H1 (cell line): ENCODE measurements around the gene IQGAP3. TPM values are rescaled to one million over a fixed set of nuclear protein-coding genes. Genes with fewer than 3 reads are reported as not detected.

Experiments used
- BRCA1 ChIP-seq: IDR thresholded peaks from 2 replicates; pipeline ENCODE4 v1.6.1; 2012; ENCODE audit warnings: low read depth, low read length, improper control_type of control experiment
- CHD1 ChIP-seq: IDR thresholded peaks from 2 replicates; pipeline ENCODE4 v1.6.1; 2012; ENCODE audit warnings: low read depth, low read length, improper control_type of control experiment
- MAFK ChIP-seq: IDR thresholded peaks from 2 replicates; pipeline ENCODE4 v1.6.1; 2012; ENCODE audit warnings: low read depth, mild to moderate bottlenecking, improper control_type of control experiment, low read length
- POLR2AphosphoS5 ChIP-seq: IDR thresholded peaks from 2 replicates; pipeline ENCODE4 v1.6.1; 2011; ENCODE audit warnings: low read depth, low read length
- RNF2 ChIP-seq: fragments of 200-900, 300-1000 bp; sonication (generic); IDR thresholded peaks from 2 replicates; pipeline ENCODE4 v1.7.1; 2016; ENCODE audit warnings: borderline replicate concordance, low read depth, mild to moderate bottlenecking, antibody characterized with exemption, low read length; ENCODE audit not compliant: poor library complexity, severe bottlenecking; ENCODE audit errors: missing control alignments
- SAP30 ChIP-seq: fragments of 300-600 bp; sonication (generic); IDR thresholded peaks from 2 replicates; pipeline ENCODE4 v1.7.1; 2012; ENCODE audit warnings: low read length, moderate library complexity, mild to moderate bottlenecking, inconsistent platforms; ENCODE audit not compliant: insufficient read depth, insufficient replicate concordance
- SIX5 ChIP-seq: IDR thresholded peaks from 2 replicates; pipeline ENCODE4 v1.6.1; 2011; ENCODE audit warnings: mild to moderate bottlenecking, low read depth, low read length
- SUZ12 ChIP-seq: fragments of 200-600 bp; sonication (generic); IDR thresholded peaks from 2 replicates; pipeline ENCODE4 v1.6.1; 2012; ENCODE audit warnings: mild to moderate bottlenecking, inconsistent platforms, low read length, moderate library complexity, mixed read lengths
- polyA plus RNA-seq, 7 experiments: library from polyadenylated mRNA; depleted of rRNA in 3 of 7; stranded (reverse) in 5 of 7; unstranded in 2 of 7; fragments of >200 nt in 5 of 7; fragments of 200-250 nt in 2 of 7; gene quantifications; 1 replicate in 5 of 7; 2 replicates in 1 of 7; 4 replicates in 1 of 7; pipeline versions ENCODE4 v1.2.1 to v1.2.3, GENCODE V29; 2011 to 2013; ENCODE audit warnings: missing spikeins in 2 of 7, mixed read lengths in 2 of 7
- total RNA-seq: library from RNA; stranded (reverse); fragmentation: NEBNext Ultra II Directional; extraction: Animal tissue kit (Norgen Biotek cat#: 25700); gene quantifications from 2 replicates; pipeline ENCODE4 v1.2.1, GENCODE V29; 2021
- TF ChIP-seq, protein P1 (sequence below): fragments of 300-600 bp; sonication (generic); IDR thresholded peaks from 2 replicates; pipeline ENCODE4 v1.7.1; 2012; ENCODE audit warnings: low read length, moderate library complexity, mild to moderate bottlenecking, inconsistent platforms; ENCODE audit not compliant: insufficient replicate concordance

Gene IQGAP3
- total and polyA plus RNA-seq, 2 of the 8 experiments (the other 6 are each of a cell fraction or from before 2014, with no cell fraction given): 14.6 to 22.3 TPM

DNA sequence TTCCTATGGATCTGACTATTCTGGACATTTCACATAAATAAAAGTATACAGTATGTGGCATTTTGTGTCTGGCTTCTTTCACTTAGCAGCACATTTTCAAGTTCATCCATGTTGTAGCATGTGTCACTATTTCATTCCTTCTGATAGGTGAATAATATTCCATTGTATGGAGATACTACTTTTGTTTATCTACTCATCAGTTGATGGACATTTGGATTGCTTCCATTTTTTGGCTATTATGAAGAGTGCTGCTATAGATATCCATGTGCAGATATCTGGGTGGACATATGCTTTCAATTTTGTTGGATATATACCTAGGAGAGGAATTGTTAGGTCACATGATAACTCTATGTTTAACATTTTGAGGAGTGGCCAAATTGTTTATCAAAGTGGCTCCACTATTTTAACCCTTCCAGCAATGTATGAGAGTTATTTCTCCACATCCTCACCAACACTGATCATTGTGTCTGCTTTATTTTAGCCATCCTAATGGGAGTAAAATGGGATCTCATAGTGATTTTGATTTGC, 49.9 kb downstream of the IQGAP3 start (continued):
- TF ChIP-seq, protein P1, sequence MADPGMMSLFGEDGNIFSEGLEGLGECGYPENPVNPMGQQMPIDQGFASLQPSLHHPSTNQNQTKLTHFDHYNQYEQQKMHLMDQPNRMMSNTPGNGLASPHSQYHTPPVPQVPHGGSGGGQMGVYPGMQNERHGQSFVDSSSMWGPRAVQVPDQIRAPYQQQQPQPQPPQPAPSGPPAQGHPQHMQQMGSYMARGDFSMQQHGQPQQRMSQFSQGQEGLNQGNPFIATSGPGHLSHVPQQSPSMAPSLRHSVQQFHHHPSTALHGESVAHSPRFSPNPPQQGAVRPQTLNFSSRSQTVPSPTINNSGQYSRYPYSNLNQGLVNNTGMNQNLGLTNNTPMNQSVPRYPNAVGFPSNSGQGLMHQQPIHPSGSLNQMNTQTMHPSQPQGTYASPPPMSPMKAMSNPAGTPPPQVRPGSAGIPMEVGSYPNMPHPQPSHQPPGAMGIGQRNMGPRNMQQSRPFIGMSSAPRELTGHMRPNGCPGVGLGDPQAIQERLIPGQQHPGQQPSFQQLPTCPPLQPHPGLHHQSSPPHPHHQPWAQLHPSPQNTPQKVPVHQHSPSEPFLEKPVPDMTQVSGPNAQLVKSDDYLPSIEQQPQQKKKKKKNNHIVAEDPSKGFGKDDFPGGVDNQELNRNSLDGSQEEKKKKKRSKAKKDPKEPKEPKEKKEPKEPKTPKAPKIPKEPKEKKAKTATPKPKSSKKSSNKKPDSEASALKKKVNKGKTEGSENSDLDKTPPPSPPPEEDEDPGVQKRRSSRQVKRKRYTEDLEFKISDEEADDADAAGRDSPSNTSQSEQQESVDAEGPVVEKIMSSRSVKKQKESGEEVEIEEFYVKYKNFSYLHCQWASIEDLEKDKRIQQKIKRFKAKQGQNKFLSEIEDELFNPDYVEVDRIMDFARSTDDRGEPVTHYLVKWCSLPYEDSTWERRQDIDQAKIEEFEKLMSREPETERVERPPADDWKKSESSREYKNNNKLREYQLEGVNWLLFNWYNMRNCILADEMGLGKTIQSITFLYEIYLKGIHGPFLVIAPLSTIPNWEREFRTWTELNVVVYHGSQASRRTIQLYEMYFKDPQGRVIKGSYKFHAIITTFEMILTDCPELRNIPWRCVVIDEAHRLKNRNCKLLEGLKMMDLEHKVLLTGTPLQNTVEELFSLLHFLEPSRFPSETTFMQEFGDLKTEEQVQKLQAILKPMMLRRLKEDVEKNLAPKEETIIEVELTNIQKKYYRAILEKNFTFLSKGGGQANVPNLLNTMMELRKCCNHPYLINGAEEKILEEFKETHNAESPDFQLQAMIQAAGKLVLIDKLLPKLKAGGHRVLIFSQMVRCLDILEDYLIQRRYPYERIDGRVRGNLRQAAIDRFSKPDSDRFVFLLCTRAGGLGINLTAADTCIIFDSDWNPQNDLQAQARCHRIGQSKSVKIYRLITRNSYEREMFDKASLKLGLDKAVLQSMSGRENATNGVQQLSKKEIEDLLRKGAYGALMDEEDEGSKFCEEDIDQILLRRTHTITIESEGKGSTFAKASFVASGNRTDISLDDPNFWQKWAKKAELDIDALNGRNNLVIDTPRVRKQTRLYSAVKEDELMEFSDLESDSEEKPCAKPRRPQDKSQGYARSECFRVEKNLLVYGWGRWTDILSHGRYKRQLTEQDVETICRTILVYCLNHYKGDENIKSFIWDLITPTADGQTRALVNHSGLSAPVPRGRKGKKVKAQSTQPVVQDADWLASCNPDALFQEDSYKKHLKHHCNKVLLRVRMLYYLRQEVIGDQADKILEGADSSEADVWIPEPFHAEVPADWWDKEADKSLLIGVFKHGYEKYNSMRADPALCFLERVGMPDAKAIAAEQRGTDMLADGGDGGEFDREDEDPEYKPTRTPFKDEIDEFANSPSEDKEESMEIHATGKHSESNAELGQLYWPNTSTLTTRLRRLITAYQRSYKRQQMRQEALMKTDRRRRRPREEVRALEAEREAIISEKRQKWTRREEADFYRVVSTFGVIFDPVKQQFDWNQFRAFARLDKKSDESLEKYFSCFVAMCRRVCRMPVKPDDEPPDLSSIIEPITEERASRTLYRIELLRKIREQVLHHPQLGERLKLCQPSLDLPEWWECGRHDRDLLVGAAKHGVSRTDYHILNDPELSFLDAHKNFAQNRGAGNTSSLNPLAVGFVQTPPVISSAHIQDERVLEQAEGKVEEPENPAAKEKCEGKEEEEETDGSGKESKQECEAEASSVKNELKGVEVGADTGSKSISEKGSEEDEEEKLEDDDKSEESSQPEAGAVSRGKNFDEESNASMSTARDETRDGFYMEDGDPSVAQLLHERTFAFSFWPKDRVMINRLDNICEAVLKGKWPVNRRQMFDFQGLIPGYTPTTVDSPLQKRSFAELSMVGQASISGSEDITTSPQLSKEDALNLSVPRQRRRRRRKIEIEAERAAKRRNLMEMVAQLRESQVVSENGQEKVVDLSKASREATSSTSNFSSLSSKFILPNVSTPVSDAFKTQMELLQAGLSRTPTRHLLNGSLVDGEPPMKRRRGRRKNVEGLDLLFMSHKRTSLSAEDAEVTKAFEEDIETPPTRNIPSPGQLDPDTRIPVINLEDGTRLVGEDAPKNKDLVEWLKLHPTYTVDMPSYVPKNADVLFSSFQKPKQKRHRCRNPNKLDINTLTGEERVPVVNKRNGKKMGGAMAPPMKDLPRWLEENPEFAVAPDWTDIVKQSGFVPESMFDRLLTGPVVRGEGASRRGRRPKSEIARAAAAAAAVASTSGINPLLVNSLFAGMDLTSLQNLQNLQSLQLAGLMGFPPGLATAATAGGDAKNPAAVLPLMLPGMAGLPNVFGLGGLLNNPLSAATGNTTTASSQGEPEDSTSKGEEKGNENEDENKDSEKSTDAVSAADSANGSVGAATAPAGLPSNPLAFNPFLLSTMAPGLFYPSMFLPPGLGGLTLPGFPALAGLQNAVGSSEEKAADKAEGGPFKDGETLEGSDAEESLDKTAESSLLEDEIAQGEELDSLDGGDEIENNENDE: no peak
- TF ChIP-seq CHD1: no peak
- TF ChIP-seq BRCA1: no peak
- TF ChIP-seq POLR2AphosphoS5: no peak
- no peak for TF ChIP-seq MAFK
- no peak for TF ChIP-seq RNF2
- no peak for TF ChIP-seq SUZ12
- no peak for TF ChIP-seq SIX5
- TF ChIP-seq SAP30: no peak
- TF ChIP-seq, all 59 proteins: peak for 0
